Hepatocyte (in vitro differentiated cells): ENCODE results near the gene CPA5. TPM values are rescaled to one million over a fixed set of nuclear protein-coding genes. Genes with fewer than 3 reads are reported as not detected.

Source experiments
- DNase-seq: peaks from one replicate; pipeline ENCODE4 v3.0.0-alpha.2; 2016; ENCODE audit warnings: low spot score
- H2AFZ ChIP-seq: fragments of 200-600 bp; sonication (generic); 2 replicates; pipeline ENCODE4 v1.6.0; 2016; ENCODE audit warnings: antibody characterized with exemption, mild to moderate bottlenecking
- H3K27ac ChIP-seq: fragments of 200-600 bp; sonication (generic); 2 replicates; pipeline ENCODE4 v1.5.1; 2016; ENCODE audit warnings: mild to moderate bottlenecking
- H3K27me3 ChIP-seq: fragments of 200-600 bp; sonication (generic); 2 replicates; pipeline ENCODE4 v1.6.1; 2016
- H3K36me3 ChIP-seq: fragments of 200-600 bp; sonication (generic); replicated peaks from 2 replicates; pipeline ENCODE4 v1.5.1; 2016; ENCODE audit warnings: low read depth; ENCODE audit not compliant: insufficient read depth
- H3K4me1 ChIP-seq: fragments of 200-600 bp; sonication (generic); 2 replicates; pipeline ENCODE4 v1.5.1; 2016; ENCODE audit warnings: mild to moderate bottlenecking, moderate library complexity; ENCODE audit not compliant: insufficient read depth
- H3K4me2 ChIP-seq: fragments of 200-600 bp; sonication (generic); 2 replicates; pipeline ENCODE4 v1.6.0; 2016
- H3K4me3 ChIP-seq: fragments of 200-600 bp; sonication (generic); 2 replicates; pipeline ENCODE4 v1.5.1; 2016; ENCODE audit warnings: mild to moderate bottlenecking
- H3K79me2 ChIP-seq: fragments of 200-600 bp; sonication (generic); 2 replicates; pipeline ENCODE4 v1.6.0; 2017; ENCODE audit warnings: mild to moderate bottlenecking
- H3K9me2 ChIP-seq: fragments of 200-600 bp; sonication (generic); replicated peaks from 2 replicates; pipeline ENCODE4 v1.6.0; 2017; ENCODE audit warnings: mild to moderate bottlenecking; ENCODE audit not compliant: insufficient read depth
- H3K9me3 ChIP-seq: fragments of 200-600 bp; sonication (generic); 2 replicates; pipeline ENCODE4 v1.5.1; 2016; ENCODE audit warnings: low read depth, mild to moderate bottlenecking
- H4K20me1 ChIP-seq: fragments of 200-600 bp; sonication (generic); 2 replicates; pipeline ENCODE4 v1.6.0; 2016; ENCODE audit warnings: mild to moderate bottlenecking; ENCODE audit not compliant: insufficient read depth, poor library complexity, severe bottlenecking
- CTCF ChIP-seq: fragments of 200-600 bp; sonication (generic); IDR thresholded peaks from 2 replicates; pipeline ENCODE4 v1.5.1; 2016; ENCODE audit warnings: antibody characterized with exemption, mild to moderate bottlenecking; ENCODE audit not compliant: poor library complexity
- EZH2 ChIP-seq: fragments of 200-600 bp; sonication (generic); IDR thresholded peaks from 2 replicates; pipeline ENCODE4 v1.6.1; 2016; ENCODE audit warnings: antibody characterized with exemption, mild to moderate bottlenecking, borderline replicate concordance
- EZH2phosphoT487 ChIP-seq: fragments of 200-600 bp; sonication (generic); IDR thresholded peaks from one replicate; pipeline ENCODE4 v1.6.1; 2018; ENCODE audit warnings: antibody characterized with exemption, mild to moderate bottlenecking, low read depth, moderate library complexity; ENCODE audit not compliant: unreplicated experiment, severe bottlenecking
- WGBS: methylation state at CpG from one replicate; pipeline ENCODE4 v1.1.6; 2016; ENCODE audit warnings: low lambda C conversion rate; ENCODE audit errors: missing lambda C conversion rate; 5-methylcytosine and 5-hydroxymethylcytosine counted together
- polyA plus RNA-seq: library from polyadenylated mRNA; unstranded; fragments of >200 nt; fragmentation: Nextera tagmentation; extraction: Ambion mirVana; gene quantifications from 2 replicates; pipeline ENCODE4 v1.2.1, GENCODE V29; 2016
- total RNA-seq: library from RNA; depleted of rRNA; stranded (reverse); fragments of >200 nt; gene quantifications from 2 replicates; pipeline ENCODE4 v1.2.3, GENCODE V29; 2014

The CPA5 gene
- total and polyA plus RNA-seq, 2 experiments from 2014 or later = 0.30 TPM; not detected in 1

- TF ChIP-seq EZH2phosphoT487 (no peak), EZH2 (no peak), CTCF (no peak)
- Histone ChIP-seq H3K9me2 (no peaks in the 10 kb centered on the region), H3K27ac (no peak overlapping the region), H4K20me1 (no peaks in the 10 kb centered on the region), H3K4me2 (no peak overlapping the region), H3K4me3 (no peak overlapping the region), H2AFZ (no peak overlapping the region), H3K36me3 (no peaks in the 10 kb centered on the region), H3K79me2 (no peaks in the 10 kb centered on the region), H3K4me1 (peaks cover 39% of the 10 kb centered on the region), H3K27me3 (no peaks in the 10 kb centered on the region), H3K9me3 (no peaks in the 10 kb centered on the region)
- 80% methylated on average over 6 of the region's 6 CpGs for WGBS
- no peak for DNase-seq
These were observed 32.6 kb downstream of the CPA5 start for GRCh38 chr7:130377178-130377577.

- no peaks in the 10 kb centered on the region for H3K9me3 ChIP-seq
- H3K4me1 ChIP-seq = peaks cover 20% of the 10 kb centered on the region
- H2AFZ ChIP-seq = no peak overlapping the region
- H3K79me2 ChIP-seq = no peaks in the 10 kb centered on the region
- no peak overlapping the region for H3K4me2 ChIP-seq
- H3K36me3 ChIP-seq = no peaks in the 10 kb centered on the region
- no peaks in the 10 kb centered on the region for H3K9me2 ChIP-seq
- no peak for DNase-seq
- whole genome bisulfite sequencing = 90% methylated on average over 7 of the region's 7 CpGs
- H3K4me3 ChIP-seq = no peak overlapping the region
- H3K27me3 ChIP-seq = no peaks in the 10 kb centered on the region
- H4K20me1 ChIP-seq = no peaks in the 10 kb centered on the region
- H3K27ac ChIP-seq = no peak overlapping the region
- TF ChIP-seq EZH2 (no peak), CTCF (no peak), EZH2phosphoT487 (no peak)
These were observed 34.4 kb downstream of the CPA5 start for GRCh38 chr7:130379019-130379418.

- Histone ChIP-seq H3K4me1 (peaks cover 15% of the 10 kb centered on the region), H3K79me2 (no peaks in the 10 kb centered on the region), H2AFZ (no peak overlapping the region), H3K4me3 (no peak overlapping the region), H3K9me3 (no peaks in the 10 kb centered on the region), H3K36me3 (no peaks in the 10 kb centered on the region), H3K27ac (peak overlapping the region; percentile 33), H3K9me2 (no peaks in the 10 kb centered on the region), H3K27me3 (no peaks in the 10 kb centered on the region), H3K4me2 (no peak overlapping the region), H4K20me1 (no peaks in the 10 kb centered on the region)
- no peak for TF ChIP-seq EZH2
- TF ChIP-seq EZH2phosphoT487 = no peak
- no peak for TF ChIP-seq CTCF
- DNase-seq = no peak
- WGBS = 67% methylated on average over 10 of the region's 10 CpGs
These were observed 34.9 kb downstream of the CPA5 start for GRCh38 chr7:130379532-130379920.
